ENCODE data around the gene GPR26.

GPR26 gene

GRCh38 chr10:123743441-123744223 lies 77.5 kb downstream of the GPR26 start:
- no peak overlapping the region for H3K4me3 ChIP-seq (ENCODE audit: low read depth, low read length)
- H3K27me3 ChIP-seq (ENCODE audit: control insufficient read depth, insufficient read depth, low read length) = no peaks in the 10 kb centered on the region
- H3K9me3 ChIP-seq (ENCODE audit: control insufficient read depth, insufficient read depth, low read length) = no peaks in the 10 kb centered on the region
- H3K36me3 ChIP-seq (ENCODE audit: control insufficient read depth, insufficient read depth, low read length) = no peaks in the 10 kb centered on the region
- no peak overlapping the region for H3K9ac ChIP-seq (ENCODE audit: low read depth, low read length)
- H3K4me1 ChIP-seq (ENCODE audit: control insufficient read depth, insufficient read depth, low read length) = peaks cover 6% of the 10 kb centered on the region

- Histone ChIP-seq H3K9ac (ENCODE audit: low read depth, low read length) (no peak overlapping the region), H3K27me3 (ENCODE audit: control insufficient read depth, insufficient read depth, low read length) (no peaks in the 10 kb centered on the region), H3K36me3 (ENCODE audit: control insufficient read depth, insufficient read depth, low read length) (no peaks in the 10 kb centered on the region)
Measured at GRCh38 chr10:123744224-123744536, 78.0 kb downstream of the GPR26 start.

More at GRCh38 chr10:123744224-123744536, 78.0 kb downstream of the GPR26 start:
- Histone ChIP-seq H3K4me1 (ENCODE audit: control insufficient read depth, insufficient read depth, low read length) (peaks cover 6% of the 10 kb centered on the region), H3K4me3 (ENCODE audit: low read depth, low read length) (no peak overlapping the region), H3K9me3 (ENCODE audit: control insufficient read depth, insufficient read depth, low read length) (no peaks in the 10 kb centered on the region)
